ENCODE measurements around the gene RTL10.

- TF ChIP-seq TARDBP (IDR thresholded peaks at IDR 0.05) (no peak), FOXM1 (IDR thresholded peaks at IDR 0.05; ENCODE audit: borderline replicate concordance) (no peak), ZNF384 (IDR thresholded peaks at IDR 0.05) (no peak), BHLHE40 (IDR thresholded peaks at IDR 0.05; ENCODE audit: borderline replicate concordance) (no peak), FOXK2 (IDR thresholded peaks at IDR 0.05) (no peak), CTBP1 (IDR thresholded peaks at IDR 0.05; ENCODE audit: borderline replicate concordance) (no peak), SP1 (IDR thresholded peaks at IDR 0.05) (no peak), NFRKB (IDR thresholded peaks at IDR 0.05) (no peak)
These were observed 42.1 kb upstream of the RTL10 start for GRCh38 chr22:19896665-19897355.

Measured in HEK293T (cell line).